ENCODE measurements around the gene ARPC1B.
"Not testable (repeated sequence)": the region's sequence is repeated elsewhere in the genome, so short reads cannot be mapped to it uniquely, and the experiment has no call there.

The ARPC1B gene

DNA sequence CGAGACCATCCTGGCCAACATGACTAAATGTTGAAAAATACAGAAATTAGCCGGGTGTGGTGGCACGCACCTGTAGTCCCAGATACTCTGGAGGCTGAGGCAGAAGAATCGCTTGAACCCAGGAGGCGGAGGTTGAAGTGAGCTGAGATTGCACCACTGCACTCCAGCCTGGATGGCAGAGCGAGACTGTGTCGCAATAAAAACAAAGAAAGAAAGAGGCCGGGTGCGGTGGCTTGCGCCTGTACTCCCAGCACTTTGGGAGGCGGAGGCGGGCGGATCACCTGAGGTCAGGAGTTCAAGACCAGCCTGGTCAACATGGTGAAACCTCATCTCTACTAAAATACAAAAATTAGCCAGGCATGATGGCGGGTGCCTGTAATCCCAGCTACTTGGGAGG is 12.7 kb downstream of the ARPC1B start:
- FAIRE-seq; DNase-seq (ENCODE audit: insufficient read length, low spot score): not testable (repeated sequence)

GRCh38 chr7:99387912-99388311 is 13.4 kb downstream of the ARPC1B start:
- FAIRE-seq (no peak), DNase-seq (ENCODE audit: insufficient read length, low spot score) (no peak)

GRCh38 chr7:99389772-99390171 is 15.2 kb downstream of the ARPC1B start:
- DNase-seq (ENCODE audit: insufficient read length, low spot score) (no peak), FAIRE-seq (no peak)

- DNase-seq (ENCODE audit: insufficient read length, low spot score) = no peak
- FAIRE-seq = no peak
Measured at GRCh38 chr7:99390941-99391602, 16.5 kb downstream of the ARPC1B start.

GRCh38 chr7:99392046-99392445 is 17.5 kb downstream of the ARPC1B start:
- FAIRE-seq (no peak), DNase-seq (ENCODE audit: insufficient read length, low spot score) (no peak)

DNA sequence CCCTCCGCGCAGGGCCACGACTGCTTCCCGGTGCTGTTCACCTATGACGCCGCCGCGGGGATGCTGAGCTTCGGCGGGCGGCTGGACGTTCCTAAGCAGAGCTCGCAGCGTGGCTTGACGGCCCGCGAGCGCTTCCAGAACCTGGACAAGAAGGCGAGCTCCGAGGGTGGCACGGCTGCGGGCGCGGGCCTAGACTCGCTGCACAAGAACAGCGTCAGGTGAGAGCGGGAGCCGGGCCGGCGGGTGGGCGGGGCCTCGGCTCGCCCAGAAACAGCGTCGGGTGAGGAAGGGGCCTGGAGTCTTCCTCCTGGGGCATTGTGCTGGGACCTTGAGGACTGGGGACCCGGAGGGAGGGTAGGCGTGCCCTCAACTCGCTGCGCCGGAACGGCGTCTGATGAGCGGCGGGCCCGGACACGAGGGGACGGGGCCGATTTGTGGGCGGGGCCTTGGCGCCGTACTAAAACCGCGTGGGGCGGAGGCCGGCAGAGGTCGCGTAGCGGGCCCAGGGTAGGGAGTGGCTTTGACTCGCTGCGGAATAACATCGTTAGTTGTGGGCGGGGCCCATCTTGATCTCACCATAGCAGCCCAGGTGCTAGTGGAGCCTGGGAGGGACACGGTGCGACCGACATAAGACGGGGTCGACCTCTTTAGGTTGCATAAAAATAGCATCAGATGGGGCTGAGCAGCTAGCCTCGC is 18.3 kb downstream of the ARPC1B start:
- no peak for FAIRE-seq
- DNase-seq (ENCODE audit: insufficient read length, low spot score) = no peak

DNA sequence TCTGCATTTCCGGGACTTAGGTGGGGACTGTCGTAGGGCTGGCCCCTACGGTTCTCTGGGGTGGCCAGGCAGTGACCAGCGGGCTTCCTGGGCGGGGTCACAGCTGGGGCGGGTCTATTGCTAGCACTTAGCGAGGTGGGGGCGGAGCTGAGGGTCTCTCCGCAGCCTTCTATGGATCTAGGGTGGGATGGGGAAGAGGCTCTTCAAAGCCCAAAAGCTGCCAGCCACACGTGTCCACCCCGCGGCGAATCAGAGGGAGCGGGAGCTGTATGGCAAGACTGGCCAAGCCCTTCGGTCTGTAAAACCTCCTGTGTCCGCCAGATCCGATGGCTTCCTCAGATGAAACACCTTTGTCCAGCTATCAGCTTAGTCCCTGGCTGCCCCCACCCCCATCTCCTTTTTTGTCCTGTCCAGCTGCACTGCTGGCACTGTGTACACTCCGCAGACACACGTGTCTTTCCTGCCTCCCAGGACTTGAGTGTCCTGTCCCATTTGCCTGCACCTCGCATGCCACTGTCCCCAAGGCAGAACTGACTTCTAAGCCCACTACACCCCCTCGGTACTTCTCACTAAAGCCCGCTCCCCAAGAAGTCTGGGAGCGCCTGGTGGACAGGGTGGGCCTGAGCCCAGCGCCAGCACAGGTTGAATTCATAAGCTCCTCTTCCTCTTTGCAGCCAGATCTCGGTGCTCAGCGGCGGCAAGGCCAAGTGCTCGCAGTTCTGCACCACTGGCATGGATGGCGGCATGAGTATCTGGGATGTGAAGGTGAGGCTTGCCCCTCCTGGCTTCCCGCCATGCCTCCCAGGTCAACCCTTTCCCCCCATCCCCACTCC is 19.0 kb downstream of the ARPC1B start:
- FAIRE-seq (no peak), DNase-seq (ENCODE audit: insufficient read length, low spot score) (no peak)

- FAIRE-seq (no peak), DNase-seq (ENCODE audit: insufficient read length, low spot score) (no peak)
Measured at GRCh38 chr7:99394188-99394502, 19.6 kb downstream of the ARPC1B start.

DNA sequence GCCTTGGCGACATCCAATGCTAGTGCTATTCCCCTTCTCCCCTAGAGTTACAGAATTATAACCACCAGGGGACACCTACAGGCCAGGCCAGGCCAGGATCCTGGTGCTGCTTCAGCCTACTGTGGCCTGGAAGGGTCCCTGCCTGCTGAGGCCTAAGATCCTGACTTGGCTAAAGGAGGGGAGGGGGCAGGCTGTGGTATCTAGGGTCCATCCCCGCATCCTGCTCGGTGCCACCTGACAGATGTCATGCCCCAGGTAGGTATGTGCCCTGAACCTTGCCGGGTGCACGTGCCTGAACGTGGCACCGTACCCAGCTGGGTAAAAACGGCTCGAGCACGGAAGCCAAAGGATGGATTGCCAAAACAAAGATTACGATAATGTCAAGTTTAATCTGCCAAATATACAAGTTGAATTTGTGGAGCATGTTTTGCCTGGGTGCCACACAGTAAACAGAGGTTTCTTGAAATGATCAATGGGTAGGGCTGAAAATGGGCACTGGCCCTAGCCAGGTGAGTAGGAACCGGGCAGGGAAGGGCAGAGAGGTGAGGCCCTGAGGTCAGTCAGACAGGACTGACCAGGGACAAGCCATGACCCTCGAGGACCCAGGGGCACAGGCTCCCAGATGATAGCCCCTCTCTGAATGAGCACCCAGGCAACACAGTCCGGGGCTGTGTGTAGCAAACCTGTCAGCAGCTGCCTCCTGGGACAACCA is 21.2 kb downstream of the ARPC1B start:
- FAIRE-seq = no peak
- no peak for DNase-seq (ENCODE audit: insufficient read length, low spot score)

DNA sequence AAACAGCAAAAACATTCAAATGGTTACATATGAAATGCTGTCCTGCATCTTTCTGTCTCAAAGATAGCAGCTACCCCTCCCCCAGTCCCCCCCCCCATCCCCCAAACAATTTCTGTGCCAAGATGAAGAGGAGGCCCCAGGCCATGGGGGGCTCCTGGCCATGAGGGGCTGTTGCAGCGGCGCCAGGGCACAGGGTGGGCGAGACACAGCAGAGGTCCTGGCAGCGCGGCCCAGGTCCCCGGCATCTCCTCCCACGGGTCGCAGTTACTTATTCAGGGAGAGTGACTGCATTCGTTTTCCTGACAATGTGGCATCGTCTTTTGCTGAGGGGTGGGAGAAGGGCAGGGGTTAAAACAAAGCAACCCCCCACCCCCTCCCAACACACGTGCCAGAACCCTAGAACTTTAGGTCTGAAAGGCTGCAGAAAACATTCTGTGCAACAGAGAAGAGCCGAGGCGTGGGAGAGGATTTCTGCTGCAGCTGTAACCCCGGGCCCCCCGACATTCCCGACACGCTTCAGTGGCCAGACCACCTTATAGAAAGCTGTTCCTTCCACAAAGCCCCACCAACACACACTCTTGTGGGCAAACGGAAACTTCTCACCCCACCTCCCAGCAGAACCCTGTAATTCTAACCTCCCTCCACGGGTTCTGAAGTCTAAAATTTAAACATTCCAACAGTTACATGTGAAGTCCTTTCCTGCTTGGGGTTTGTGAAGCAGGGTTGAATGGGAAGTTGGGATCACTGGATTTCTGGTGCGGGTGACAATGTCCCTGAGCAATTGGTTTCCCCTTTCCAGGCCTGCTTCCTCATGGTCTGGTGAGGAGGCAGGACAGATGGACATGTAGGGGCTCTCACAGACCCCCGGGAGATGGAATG is 22.1 kb downstream of the ARPC1B start:
- no peak for FAIRE-seq
- DNase-seq (ENCODE audit: insufficient read length, low spot score) = no peak

DNA sequence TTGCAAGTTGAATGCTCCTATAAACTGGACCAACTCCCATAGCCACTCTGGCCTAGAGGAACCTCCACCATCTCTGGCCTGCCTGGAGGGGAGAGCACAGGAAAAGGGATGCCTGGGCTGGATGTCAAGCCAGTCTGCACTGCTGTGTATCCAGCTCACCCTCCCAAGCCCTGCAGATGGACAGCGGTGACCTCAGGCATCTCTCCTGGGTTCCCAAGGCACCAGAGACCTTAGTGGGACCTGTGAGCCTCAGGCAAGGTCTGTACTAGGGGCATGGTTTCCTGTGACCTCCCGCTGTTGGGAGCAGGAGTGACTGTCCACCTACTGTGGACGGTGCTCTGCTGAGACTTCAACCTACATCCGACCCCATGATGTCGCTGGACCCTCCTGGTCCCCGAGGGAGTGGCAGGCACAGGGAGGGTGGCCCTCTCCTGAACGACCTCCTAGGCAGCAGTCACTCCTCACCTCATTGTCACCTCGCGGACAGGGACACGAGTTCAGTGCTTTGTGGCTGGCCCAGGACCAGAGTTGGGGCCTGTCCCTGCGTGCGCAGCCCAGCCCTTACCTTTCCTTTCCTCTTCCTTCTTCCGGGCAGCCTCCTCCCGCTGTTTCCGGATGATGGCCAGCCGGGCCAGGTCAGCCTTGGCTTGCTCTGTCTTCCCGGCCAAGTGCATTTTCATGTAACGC is 22.9 kb downstream of the ARPC1B start:
- DNase-seq (ENCODE audit: insufficient read length, low spot score) (no peak), FAIRE-seq (no peak)

GRCh38 chr7:99398891-99399445 is 24.4 kb downstream of the ARPC1B start:
- no peak for DNase-seq (ENCODE audit: insufficient read length, low spot score)
- FAIRE-seq = no peak

DNA sequence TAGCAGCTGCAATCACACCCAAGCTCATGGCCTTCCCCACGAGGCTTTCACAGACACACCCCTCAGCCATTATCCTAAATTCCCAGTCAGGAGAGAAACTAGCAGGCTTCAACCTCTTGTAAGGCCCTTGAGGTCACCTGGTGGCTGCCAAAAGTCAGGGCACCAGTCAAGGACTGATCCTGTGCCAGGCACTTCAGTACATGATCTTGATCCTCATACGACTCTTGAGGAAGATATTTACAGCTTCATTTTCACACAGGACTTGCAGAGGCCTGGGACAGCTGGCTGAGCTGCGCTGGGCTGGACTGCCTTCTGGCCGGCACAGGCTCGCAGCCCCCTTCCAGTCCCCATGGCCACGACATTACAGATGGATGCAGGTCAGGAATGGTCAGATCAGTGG is 25.1 kb downstream of the ARPC1B start:
- FAIRE-seq (no peak), DNase-seq (ENCODE audit: insufficient read length, low spot score) (no peak)

- DNase-seq (ENCODE audit: insufficient read length, low spot score) = no peak
- no peak for FAIRE-seq
Measured at GRCh38 chr7:99402854-99403253, 28.3 kb downstream of the ARPC1B start.

GRCh38 chr7:99403764-99404163 is 29.2 kb downstream of the ARPC1B start:
- no peak for DNase-seq (ENCODE audit: insufficient read length, low spot score)
- no peak for FAIRE-seq

DNA sequence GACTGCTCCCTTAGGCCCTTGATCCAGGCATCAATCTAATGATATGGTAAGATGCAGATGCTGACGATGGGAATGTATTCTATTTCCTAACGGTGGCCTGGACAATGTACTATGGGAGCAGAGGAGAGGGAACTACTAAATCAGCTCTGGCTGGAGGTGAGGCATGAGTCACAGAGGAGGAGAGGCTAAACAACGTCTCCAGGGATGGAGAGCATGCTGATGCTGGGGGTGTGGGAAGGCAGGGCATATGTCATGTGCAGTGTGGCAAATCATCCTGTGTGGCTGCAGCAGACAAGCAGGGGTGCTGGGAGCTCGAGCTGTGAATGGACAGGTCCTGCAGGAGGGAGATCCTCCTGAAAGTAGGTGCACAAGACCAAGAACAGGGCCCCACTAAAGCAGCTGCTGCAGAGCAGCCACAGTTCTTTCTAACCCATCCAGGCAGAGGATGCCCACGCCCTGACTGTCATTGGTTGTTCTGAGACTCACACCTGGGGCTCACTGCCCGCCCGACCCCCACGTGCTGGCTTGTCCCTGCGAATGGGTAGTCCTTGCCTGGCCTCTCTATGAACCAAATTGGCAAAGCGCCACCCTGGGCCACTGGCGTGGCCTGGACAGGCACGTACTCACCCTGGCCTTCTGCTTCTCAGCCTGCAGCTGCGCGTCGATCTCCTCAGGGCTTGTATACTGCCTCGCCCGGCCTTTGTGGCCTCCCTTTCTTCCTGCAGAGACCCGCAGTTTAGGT is 29.9 kb downstream of the ARPC1B start:
- FAIRE-seq (no peak), DNase-seq (ENCODE audit: insufficient read length, low spot score) (no peak)

DNA sequence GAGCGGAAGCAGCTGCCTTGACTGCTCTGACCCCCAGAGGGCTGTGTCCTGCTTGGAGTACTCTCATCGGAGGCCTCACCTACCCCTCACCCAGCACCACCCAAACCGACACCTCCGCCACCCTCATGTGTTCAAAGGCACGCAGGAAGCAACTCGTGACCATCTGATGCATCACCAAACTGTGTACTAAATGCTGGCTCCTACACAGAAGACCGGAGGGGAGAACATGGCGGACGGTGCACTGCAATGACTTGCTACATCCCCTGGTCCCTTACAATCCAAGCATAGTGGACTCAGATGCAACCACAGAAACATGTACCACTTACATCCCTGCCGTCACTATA is 30.4 kb downstream of the ARPC1B start:
- FAIRE-seq (no peak), DNase-seq (ENCODE audit: insufficient read length, low spot score) (no peak)

DNA sequence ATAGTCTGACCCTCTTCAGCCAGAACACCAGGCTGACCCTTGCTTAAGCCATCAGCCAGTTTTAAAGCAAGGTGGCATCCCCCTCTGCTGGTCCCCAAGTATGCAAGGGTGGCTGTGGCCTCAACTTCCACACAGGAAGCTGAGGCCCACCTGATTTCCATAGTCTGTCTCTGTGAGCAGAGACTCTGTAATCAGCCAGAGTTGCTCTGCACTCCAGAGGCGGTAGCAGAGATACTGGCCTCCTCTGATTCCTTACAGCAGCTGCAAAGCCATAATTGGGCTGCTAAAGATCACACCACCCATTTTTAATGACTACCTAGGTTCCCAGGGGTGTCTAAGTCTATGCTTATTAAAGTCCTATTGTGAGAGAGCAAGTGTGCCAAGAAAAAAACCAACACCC is 32.0 kb downstream of the ARPC1B start:
- no peak for DNase-seq (ENCODE audit: insufficient read length, low spot score)
- FAIRE-seq = no peak

GRCh38 chr7:99407872-99408378 is 33.4 kb downstream of the ARPC1B start:
- FAIRE-seq (no peak), DNase-seq (ENCODE audit: insufficient read length, low spot score) (no peak)
